ENCODE results near the gene EPB41L3.
"Not testable (repeated sequence)": the region's sequence is repeated elsewhere in the genome, so short reads cannot be mapped to it uniquely, and the experiment has no call there.

DNA sequence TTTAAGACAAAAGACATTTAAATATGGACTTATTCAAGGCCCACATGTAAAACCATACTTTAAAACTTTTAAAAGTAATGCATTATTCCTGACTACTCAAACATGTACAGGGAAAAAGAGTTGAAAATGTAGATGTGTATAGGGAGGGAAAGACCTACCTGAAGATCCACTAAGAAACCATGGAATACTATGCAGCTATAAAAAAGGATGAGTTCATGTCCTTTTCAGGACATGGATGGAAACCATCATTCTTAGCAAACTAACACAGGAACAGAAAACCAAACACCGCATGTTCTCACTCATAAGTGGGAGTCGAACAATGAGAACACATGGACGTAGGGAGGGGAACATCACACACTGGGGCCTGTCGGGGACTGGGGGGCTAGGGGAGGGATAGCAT, 55.8 kb downstream of the EPB41L3 start:
- not testable (repeated sequence) for TF ChIP-seq BACH2 (CRISPR knock-in tag; IDR thresholded peaks at IDR 0.05; ENCODE audit: borderline replicate concordance); ZNF70 (CRISPR knock-in tag; IDR thresholded peaks at IDR 0.05); ZNF565 (CRISPR knock-in tag; conservative IDR thresholded peaks at IDR 0.05; ENCODE audit: low read depth); ZFP30 (CRISPR knock-in tag; IDR thresholded peaks at IDR 0.05); CSDC2 (CRISPR knock-in tag; IDR thresholded peaks at IDR 0.05); ZC3H10 (CRISPR knock-in tag; IDR thresholded peaks at IDR 0.05)
- TF ChIP-seq, protein P1, sequence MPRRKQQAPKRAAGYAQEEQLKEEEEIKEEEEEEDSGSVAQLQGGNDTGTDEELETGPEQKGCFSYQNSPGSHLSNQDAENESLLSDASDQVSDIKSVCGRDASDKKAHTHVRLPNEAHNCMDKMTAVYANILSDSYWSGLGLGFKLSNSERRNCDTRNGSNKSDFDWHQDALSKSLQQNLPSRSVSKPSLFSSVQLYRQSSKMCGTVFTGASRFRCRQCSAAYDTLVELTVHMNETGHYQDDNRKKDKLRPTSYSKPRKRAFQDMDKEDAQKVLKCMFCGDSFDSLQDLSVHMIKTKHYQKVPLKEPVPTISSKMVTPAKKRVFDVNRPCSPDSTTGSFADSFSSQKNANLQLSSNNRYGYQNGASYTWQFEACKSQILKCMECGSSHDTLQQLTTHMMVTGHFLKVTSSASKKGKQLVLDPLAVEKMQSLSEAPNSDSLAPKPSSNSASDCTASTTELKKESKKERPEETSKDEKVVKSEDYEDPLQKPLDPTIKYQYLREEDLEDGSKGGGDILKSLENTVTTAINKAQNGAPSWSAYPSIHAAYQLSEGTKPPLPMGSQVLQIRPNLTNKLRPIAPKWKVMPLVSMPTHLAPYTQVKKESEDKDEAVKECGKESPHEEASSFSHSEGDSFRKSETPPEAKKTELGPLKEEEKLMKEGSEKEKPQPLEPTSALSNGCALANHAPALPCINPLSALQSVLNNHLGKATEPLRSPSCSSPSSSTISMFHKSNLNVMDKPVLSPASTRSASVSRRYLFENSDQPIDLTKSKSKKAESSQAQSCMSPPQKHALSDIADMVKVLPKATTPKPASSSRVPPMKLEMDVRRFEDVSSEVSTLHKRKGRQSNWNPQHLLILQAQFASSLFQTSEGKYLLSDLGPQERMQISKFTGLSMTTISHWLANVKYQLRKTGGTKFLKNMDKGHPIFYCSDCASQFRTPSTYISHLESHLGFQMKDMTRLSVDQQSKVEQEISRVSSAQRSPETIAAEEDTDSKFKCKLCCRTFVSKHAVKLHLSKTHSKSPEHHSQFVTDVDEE (CRISPR knock-in tag; IDR thresholded peaks at IDR 0.05): not testable (repeated sequence)
- TF ChIP-seq, protein P2, sequence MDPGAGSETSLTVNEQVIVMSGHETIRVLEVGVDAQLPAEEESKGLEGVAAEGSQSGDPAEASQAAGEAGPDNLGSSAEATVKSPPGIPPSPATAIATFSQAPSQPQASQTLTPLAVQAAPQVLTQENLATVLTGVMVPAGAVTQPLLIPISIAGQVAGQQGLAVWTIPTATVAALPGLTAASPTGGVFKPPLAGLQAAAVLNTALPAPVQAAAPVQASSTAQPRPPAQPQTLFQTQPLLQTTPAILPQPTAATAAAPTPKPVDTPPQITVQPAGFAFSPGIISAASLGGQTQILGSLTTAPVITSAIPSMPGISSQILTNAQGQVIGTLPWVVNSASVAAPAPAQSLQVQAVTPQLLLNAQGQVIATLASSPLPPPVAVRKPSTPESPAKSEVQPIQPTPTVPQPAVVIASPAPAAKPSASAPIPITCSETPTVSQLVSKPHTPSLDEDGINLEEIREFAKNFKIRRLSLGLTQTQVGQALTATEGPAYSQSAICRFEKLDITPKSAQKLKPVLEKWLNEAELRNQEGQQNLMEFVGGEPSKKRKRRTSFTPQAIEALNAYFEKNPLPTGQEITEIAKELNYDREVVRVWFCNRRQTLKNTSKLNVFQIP (CRISPR knock-in tag; IDR thresholded peaks at IDR 0.05; ENCODE audit: borderline replicate concordance, low read depth): not testable (repeated sequence)
- TF ChIP-seq, protein P3, sequence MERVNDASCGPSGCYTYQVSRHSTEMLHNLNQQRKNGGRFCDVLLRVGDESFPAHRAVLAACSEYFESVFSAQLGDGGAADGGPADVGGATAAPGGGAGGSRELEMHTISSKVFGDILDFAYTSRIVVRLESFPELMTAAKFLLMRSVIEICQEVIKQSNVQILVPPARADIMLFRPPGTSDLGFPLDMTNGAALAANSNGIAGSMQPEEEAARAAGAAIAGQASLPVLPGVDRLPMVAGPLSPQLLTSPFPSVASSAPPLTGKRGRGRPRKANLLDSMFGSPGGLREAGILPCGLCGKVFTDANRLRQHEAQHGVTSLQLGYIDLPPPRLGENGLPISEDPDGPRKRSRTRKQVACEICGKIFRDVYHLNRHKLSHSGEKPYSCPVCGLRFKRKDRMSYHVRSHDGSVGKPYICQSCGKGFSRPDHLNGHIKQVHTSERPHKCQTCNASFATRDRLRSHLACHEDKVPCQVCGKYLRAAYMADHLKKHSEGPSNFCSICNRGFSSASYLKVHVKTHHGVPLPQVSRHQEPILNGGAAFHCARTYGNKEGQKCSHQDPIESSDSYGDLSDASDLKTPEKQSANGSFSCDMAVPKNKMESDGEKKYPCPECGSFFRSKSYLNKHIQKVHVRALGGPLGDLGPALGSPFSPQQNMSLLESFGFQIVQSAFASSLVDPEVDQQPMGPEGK (CRISPR knock-in tag; IDR thresholded peaks at IDR 0.05; ENCODE audit: borderline replicate concordance): not testable (repeated sequence)
